ENCODE data around the gene EGFR.

- no peak for TF ChIP-seq POLR2AphosphoS5 (IDR thresholded peaks at IDR 0.05; ENCODE audit: low read depth, low read length)
- TF ChIP-seq TAF1 (IDR thresholded peaks at IDR 0.05; ENCODE audit: borderline replicate concordance, insufficient read depth, low read length): no peak
- no peak for TF ChIP-seq SIN3A (IDR thresholded peaks at IDR 0.05; ENCODE audit: borderline replicate concordance, insufficient read depth, low read length)
These were observed 174.4 kb downstream of the EGFR start for GRCh38 chr7:55193245-55193644.

All from PFSK-1 (cell line).